ENCODE measurements around the gene ZNF536. TPM values are rescaled to one million over a fixed set of nuclear protein-coding genes. Genes with fewer than 3 reads are reported as not detected.

The ZNF536 gene
- total and polyA plus RNA-seq, 2 of the 13 experiments (the other 11 are each of a cell fraction or from before 2014, with no cell fraction given): not detected

GRCh38 chr19:30518965-30519606 is 146.9 kb downstream of the ZNF536 start (continued):
- no peak for TF ChIP-seq KIAA2018 (CRISPR knock-in tag; IDR thresholded peaks at IDR 0.05; ENCODE audit: borderline replicate concordance)
- no peak for TF ChIP-seq ZNF432 (CRISPR knock-in tag; IDR thresholded peaks at IDR 0.05; ENCODE audit: borderline replicate concordance)
- no peak for TF ChIP-seq KLF16 (CRISPR knock-in tag; IDR thresholded peaks at IDR 0.05)
